ENCODE results near the gene LEFTY1. TPM values are rescaled to one million over a fixed set of nuclear protein-coding genes. Genes with fewer than 3 reads are reported as not detected.

LEFTY1 gene
- total and polyA plus RNA-seq, 10 donors, result 0.06 to 0.95 (median 0.34) TPM; not detected in 3

DNA sequence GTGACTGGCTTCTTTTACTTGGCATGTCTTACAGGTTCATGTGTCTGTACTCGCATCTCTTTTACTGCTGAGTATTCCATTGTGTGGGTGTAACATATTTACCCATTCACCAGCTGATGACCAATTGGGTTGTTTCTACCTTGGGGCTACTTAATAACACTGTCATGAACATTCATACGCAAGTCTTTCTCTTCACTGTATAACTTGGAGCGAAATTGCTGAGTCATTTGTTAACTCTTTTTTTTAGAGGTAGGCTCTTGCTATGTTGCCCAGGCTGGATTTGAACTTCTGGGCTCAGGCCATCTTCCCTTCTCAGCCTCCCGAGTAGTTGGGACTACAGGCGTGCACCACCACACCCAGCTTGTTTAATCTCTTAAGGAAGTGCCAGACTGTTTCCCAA is 28.6 kb upstream of the LEFTY1 start:
- no peak for DNase-seq
- Histone ChIP-seq H3K4me1 (peaks cover 3 to 37% (median 25%) of the 10 kb centered on the region in 6 donors), H3K9me3 (no peaks in the 10 kb centered on the region), H3K4me3 (no peak overlapping the region), H3K36me3 (peaks cover 0 to 96% (median 43%) of the 10 kb centered on the region in 6 donors), H3K27me3 (replicated peaks in 1 of 7) (no peaks in the 10 kb centered on the region), H3K27ac (no peak overlapping the region)
- intact Hi-C loops (cut with DNase I; ENCODE audit: low total_unique reads), result no loop called here
- no peak for TF ChIP-seq POLR2AphosphoS5 (IDR thresholded peaks at IDR 0.05)
- no peak for TF ChIP-seq POLR2A (IDR thresholded peaks at IDR 0.05)
- TF ChIP-seq, protein P1, sequence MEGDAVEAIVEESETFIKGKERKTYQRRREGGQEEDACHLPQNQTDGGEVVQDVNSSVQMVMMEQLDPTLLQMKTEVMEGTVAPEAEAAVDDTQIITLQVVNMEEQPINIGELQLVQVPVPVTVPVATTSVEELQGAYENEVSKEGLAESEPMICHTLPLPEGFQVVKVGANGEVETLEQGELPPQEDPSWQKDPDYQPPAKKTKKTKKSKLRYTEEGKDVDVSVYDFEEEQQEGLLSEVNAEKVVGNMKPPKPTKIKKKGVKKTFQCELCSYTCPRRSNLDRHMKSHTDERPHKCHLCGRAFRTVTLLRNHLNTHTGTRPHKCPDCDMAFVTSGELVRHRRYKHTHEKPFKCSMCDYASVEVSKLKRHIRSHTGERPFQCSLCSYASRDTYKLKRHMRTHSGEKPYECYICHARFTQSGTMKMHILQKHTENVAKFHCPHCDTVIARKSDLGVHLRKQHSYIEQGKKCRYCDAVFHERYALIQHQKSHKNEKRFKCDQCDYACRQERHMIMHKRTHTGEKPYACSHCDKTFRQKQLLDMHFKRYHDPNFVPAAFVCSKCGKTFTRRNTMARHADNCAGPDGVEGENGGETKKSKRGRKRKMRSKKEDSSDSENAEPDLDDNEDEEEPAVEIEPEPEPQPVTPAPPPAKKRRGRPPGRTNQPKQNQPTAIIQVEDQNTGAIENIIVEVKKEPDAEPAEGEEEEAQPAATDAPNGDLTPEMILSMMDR (IDR thresholded peaks at IDR 0.05 in 8 of 11, conservative IDR thresholded peaks at IDR 0.05 in 3 of 11), result no peak
- WGBS, 5 donors, result 84 to 95% (median 90%) methylated on average over 5 of the region's 5 CpGs

DNA sequence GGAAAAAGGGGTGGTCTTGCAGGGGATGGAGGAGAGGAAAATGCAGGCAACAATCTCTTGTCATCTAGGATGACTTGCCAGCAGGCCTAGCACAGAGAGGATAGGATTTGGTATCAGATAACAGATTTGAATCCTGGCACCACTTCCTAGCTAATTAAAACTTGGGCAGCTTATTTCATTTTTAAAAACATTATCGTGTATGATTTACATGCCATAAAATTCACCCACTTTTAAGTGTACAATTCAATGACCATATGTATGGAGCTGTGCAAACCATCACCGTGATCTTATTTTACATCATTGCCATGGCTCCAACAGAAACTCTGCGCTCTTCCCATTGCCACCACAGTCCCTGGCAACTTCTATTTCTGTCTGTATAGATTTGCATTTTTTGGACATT is 28.2 kb upstream of the LEFTY1 start:
- no peaks in the 10 kb centered on the region for H3K9me3 ChIP-seq
- no peak overlapping the region for H3K4me3 ChIP-seq
- peaks cover 0 to 32% (median 20%) of the 10 kb centered on the region in 6 donors for H3K4me1 ChIP-seq
- TF ChIP-seq, protein P1 (IDR thresholded peaks at IDR 0.05 in 8 of 11, conservative IDR thresholded peaks at IDR 0.05 in 3 of 11), result no peak
- TF ChIP-seq POLR2A (IDR thresholded peaks at IDR 0.05), result no peak
- no peak for TF ChIP-seq POLR2AphosphoS5 (IDR thresholded peaks at IDR 0.05)
- H3K27ac ChIP-seq, result no peak overlapping the region
- no peak for DNase-seq
- H3K36me3 ChIP-seq, result peaks cover 0 to 93% (median 41%) of the 10 kb centered on the region in 6 donors
- whole genome bisulfite sequencing, 5 donors, result 87 to 98% (median 92%) methylated on average over 3 of the region's 3 CpGs
- intact Hi-C loops (cut with DNase I; ENCODE audit: low total_unique reads), result no loop called here
- no peaks in the 10 kb centered on the region for H3K27me3 ChIP-seq (replicated peaks in 1 of 7)

DNA sequence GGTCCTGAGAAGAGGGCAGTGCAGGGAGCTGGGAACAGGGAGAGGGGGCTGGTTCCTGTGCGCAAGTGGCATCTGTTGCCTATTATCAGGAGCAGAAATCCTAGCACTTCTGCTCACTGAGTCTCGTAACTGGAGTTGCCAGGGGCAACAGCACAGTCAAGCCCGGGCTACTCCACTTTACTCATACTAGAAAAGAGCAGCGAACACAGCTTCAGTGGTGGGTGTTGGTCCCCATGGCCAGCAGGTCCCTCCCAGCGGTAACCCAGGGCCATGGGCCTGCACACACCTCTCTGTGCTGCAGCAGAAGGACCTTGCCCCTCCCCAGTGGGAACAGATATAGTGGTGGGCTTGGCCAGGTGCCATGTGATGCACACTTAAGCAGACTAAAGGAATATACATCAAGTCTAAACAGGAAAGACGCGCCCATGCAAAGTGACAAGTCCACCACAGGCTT is 26.6 kb upstream of the LEFTY1 start:
- no peak for DNase-seq
- intact Hi-C loops (cut with DNase I; ENCODE audit: low total_unique reads), result no loop called here
- WGBS, 5 donors, result 81 to 98% (median 96%) methylated on average over 6 to 7 of the region's 7 CpGs

DNA sequence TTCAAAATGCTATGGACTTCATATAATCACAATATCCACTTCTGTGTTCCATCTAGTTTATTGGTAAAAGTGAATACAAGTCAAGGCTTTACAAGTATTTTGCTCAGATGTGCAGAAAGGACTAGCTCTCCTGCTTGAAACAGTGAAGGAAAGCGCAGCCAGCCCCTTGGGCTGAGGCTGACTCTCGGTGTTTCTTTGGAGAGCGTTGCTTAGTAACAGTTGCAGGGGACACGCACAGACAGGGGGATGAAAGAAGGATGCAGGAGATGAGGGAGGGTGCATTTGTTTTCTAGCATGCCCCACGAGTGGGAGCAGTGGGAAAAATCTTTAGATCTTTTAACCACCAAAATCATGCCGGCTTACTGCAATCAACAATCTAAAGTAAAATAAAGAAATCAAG is 26.0 kb upstream of the LEFTY1 start:
- Histone ChIP-seq H3K4me1 (peaks cover 0 to 31% (median 21%) of the 10 kb centered on the region in 6 donors), H3K36me3 (peaks cover 0 to 71% (median 25%) of the 10 kb centered on the region in 6 donors), H3K4me3 (no peak overlapping the region), H3K27me3 (replicated peaks in 1 of 7) (no peaks in the 10 kb centered on the region), H3K27ac (no peak overlapping the region), H3K9me3 (no peaks in the 10 kb centered on the region)
- DNase-seq, result no peak
- 93 to 97% (median 96%) methylated on average over 6 of the region's 6 CpGs for WGBS, 5 donors
- TF ChIP-seq POLR2AphosphoS5 (IDR thresholded peaks at IDR 0.05) (no peak), POLR2A (IDR thresholded peaks at IDR 0.05) (no peak)
- TF ChIP-seq, protein P1 (IDR thresholded peaks at IDR 0.05 in 8 of 11, conservative IDR thresholded peaks at IDR 0.05 in 3 of 11), result no peak
- intact Hi-C loops (cut with DNase I; ENCODE audit: low total_unique reads), result loop anchor here (5.0 kb wide), 1 partner anchor 138 kb away; the partner anchor contains the start of gene SRP9

More for the DNA sequence above, 26.6 kb upstream of the LEFTY1 start:
- Histone ChIP-seq H3K36me3 (peaks cover 0 to 77% (median 31%) of the 10 kb centered on the region in 6 donors), H3K4me1 (peaks cover 1 to 31% (median 24%) of the 10 kb centered on the region in 6 donors), H3K9me3 (no peaks in the 10 kb centered on the region), H3K27ac (no peak overlapping the region), H3K4me3 (no peak overlapping the region), H3K27me3 (replicated peaks in 1 of 7) (no peaks in the 10 kb centered on the region)
- TF ChIP-seq POLR2A (IDR thresholded peaks at IDR 0.05) (no peak), POLR2AphosphoS5 (IDR thresholded peaks at IDR 0.05) (no peak)
- TF ChIP-seq, protein P1 (IDR thresholded peaks at IDR 0.05 in 8 of 11, conservative IDR thresholded peaks at IDR 0.05 in 3 of 11), result no peak
